ENCODE measurements around the gene DEK. TPM values are rescaled to one million over a fixed set of nuclear protein-coding genes. Genes with fewer than 3 reads are reported as not detected.

The DEK gene
- total RNA-seq, 2 donors from 2014 or later: 72.6 to 130 TPM

GRCh38 chr6:18306977-18307376 is 42.6 kb upstream of the DEK start:
- Histone ChIP-seq H3K27me3 (replicated peaks; ENCODE audit: insufficient read depth) (no peaks in the 10 kb centered on the region), H3K4me1 (ENCODE audit: control insufficient read depth in 1 of 2, low read depth in 2 of 2) (no peaks in the 10 kb centered on the region), H3K9me3 (no peaks in the 10 kb centered on the region), H3K27ac (no peak overlapping the region), H3K4me3 (no peak overlapping the region), H3K36me3 (no peaks in the 10 kb centered on the region)
- no peak for ATAC-seq (ENCODE audit: insufficient number of reproducible peaks, low FRiP score, low read depth)
- TF ChIP-seq CTCF (IDR thresholded peaks at IDR 0.05): no peak
- DNase-seq (ENCODE audit: low spot score): no peak

GRCh38 chr6:18302561-18303439 is 38.5 kb upstream of the DEK start:
- Histone ChIP-seq H3K27ac (no peak overlapping the region), H3K4me1 (ENCODE audit: control insufficient read depth in 1 of 2, low read depth in 2 of 2) (no peaks in the 10 kb centered on the region), H3K4me3 (no peak overlapping the region), H3K36me3 (no peaks in the 10 kb centered on the region), H3K9me3 (no peaks in the 10 kb centered on the region), H3K27me3 (replicated peaks; ENCODE audit: insufficient read depth) (no peaks in the 10 kb centered on the region)
- no peak for ATAC-seq (ENCODE audit: insufficient number of reproducible peaks, low FRiP score, low read depth)
- peak; percentile 12 for TF ChIP-seq CTCF (IDR thresholded peaks at IDR 0.05)
- no peak for DNase-seq (ENCODE audit: low spot score)

GRCh38 chr6:18293076-18293904 is 29.0 kb upstream of the DEK start:
- DNase-seq (ENCODE audit: low spot score) (no peak), ATAC-seq (ENCODE audit: insufficient number of reproducible peaks, low FRiP score, low read depth) (no peak)
- H3K36me3 ChIP-seq: no peaks in the 10 kb centered on the region
- H3K27me3 ChIP-seq (replicated peaks; ENCODE audit: insufficient read depth): no peaks in the 10 kb centered on the region
- no peaks in the 10 kb centered on the region for H3K4me1 ChIP-seq (ENCODE audit: control insufficient read depth in 1 of 2, low read depth in 2 of 2)
- no peak for TF ChIP-seq CTCF (IDR thresholded peaks at IDR 0.05)
- H3K27ac ChIP-seq: no peak overlapping the region
- H3K4me3 ChIP-seq: no peak overlapping the region
- no peaks in the 10 kb centered on the region for H3K9me3 ChIP-seq

- H3K27ac ChIP-seq: no peak overlapping the region
- no peak for ATAC-seq (ENCODE audit: insufficient number of reproducible peaks, low FRiP score, low read depth)
These were observed 25.0 kb upstream of the DEK start for GRCh38 chr6:18289283-18289682.

More at GRCh38 chr6:18289283-18289682, 25.0 kb upstream of the DEK start:
- no peaks in the 10 kb centered on the region for H3K9me3 ChIP-seq
- no peak for TF ChIP-seq CTCF (IDR thresholded peaks at IDR 0.05)
- no peaks in the 10 kb centered on the region for H3K36me3 ChIP-seq
- H3K4me3 ChIP-seq: no peak overlapping the region
- no peak for DNase-seq (ENCODE audit: low spot score)
- no peaks in the 10 kb centered on the region for H3K4me1 ChIP-seq (ENCODE audit: control insufficient read depth in 1 of 2, low read depth in 2 of 2)
- H3K27me3 ChIP-seq (replicated peaks; ENCODE audit: insufficient read depth): no peaks in the 10 kb centered on the region

Data from thoracic aorta (tissue), 2 donors.